HG03558 (cell line): ENCODE results near the gene MAJIN.

Experiments
- ATAC-seq: cut with Tn5 transposase; IDR thresholded peaks from one replicate; pipeline ENCODE4 v1.9.1; 2021; ENCODE audit warnings: moderate number of reproducible peaks; ENCODE audit not compliant: unreplicated experiment; ENCODE audit errors: extremely low read depth

Gene MAJIN

DNA sequence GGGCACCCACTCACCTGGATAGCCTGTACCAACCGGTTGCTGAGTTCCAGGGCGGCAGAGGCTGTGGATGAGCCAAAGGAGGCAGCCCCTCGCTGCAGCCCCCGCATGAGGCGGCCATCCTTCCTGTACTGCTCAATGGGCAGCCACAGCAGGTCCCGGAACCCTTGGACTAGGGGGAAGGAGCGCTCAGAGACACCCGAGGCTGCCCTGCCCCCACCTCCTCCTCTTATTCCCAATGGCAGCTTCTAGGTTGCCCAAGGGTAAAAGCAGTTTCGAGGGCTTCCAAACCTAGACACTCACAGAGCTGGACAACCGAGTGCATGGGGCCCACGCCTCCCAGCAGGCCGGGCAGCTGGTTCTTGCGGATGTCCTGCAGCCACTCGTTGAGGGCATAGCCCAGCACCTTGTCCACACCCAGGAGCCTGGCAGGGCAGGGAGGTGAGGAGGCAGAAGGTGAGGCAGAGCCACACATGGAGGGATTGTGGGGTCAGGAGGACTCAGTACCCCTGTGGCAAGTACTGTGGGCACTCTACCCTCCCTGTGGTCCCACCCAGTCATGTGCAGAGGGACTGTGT lies 75.4 kb downstream of the MAJIN start:
- ATAC-seq, result no peak

DNA sequence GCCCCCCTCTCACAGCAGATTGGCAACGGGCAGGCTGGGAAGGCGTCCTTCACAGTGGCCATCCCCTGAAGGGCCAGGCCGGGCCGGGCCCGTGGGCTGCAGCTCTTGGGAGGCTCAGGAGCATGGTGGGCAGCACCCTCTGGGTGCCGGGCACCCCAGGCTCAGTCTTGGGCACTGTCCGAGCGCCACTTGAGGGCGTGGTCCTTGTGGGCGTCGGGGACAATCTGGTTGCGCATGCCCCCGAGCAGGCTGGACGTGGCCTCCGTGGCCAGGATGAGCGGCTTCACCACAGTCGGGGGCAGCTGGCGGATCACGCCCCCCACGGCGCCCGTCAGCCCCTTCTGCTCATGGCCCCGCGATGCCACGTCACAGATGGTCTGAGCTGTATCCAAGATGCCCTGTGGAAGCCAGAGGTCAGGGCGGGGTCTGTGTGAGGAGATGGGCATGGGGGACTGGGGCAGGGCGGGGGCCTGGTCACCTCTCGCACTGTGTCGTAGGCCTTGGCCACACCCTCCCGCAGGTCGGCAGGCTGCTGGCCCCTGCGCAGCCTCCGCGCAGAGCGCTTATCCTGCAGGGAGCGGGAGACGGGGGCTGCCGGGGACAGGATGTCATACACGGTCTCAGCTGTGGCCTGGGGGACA lies 77.0 kb downstream of the MAJIN start:
- no peak for ATAC-seq

DNA sequence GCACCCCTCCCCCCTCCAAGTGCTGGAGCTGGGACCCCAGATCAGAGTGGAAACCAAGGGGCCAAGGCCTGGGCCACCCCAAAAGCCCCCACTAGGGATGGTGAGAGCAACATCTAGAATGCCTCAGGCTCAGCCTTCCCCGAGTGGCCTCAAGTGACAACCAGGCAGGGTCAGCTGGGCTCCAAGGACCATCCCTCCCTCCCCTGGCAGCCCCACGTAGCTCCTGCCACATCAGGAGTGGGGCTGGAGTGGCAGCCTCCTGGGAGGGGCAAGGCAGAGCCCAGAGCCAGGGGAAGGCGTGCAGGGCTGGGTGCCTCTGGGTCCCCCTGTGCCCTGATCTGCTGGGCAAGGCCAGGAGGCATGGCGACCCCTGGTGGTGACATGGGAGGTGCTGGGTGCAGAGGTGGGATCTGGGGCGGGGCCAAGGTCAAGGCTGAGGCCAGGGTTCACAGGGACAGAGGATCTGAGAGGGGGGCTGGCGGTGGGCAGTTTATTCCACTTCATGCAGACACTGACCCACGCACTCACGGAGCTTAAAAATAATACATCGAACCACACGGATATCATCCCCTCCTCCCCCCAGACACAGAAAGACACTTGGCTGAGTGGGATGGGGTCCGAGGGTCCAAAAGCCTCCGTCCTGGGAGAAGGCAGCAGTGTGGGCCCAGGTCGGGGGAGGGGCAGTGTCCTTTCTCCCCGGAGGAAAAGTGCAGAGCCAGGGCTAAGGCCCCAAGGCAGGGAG lies 77.7 kb downstream of the MAJIN start:
- no peak for ATAC-seq

DNA sequence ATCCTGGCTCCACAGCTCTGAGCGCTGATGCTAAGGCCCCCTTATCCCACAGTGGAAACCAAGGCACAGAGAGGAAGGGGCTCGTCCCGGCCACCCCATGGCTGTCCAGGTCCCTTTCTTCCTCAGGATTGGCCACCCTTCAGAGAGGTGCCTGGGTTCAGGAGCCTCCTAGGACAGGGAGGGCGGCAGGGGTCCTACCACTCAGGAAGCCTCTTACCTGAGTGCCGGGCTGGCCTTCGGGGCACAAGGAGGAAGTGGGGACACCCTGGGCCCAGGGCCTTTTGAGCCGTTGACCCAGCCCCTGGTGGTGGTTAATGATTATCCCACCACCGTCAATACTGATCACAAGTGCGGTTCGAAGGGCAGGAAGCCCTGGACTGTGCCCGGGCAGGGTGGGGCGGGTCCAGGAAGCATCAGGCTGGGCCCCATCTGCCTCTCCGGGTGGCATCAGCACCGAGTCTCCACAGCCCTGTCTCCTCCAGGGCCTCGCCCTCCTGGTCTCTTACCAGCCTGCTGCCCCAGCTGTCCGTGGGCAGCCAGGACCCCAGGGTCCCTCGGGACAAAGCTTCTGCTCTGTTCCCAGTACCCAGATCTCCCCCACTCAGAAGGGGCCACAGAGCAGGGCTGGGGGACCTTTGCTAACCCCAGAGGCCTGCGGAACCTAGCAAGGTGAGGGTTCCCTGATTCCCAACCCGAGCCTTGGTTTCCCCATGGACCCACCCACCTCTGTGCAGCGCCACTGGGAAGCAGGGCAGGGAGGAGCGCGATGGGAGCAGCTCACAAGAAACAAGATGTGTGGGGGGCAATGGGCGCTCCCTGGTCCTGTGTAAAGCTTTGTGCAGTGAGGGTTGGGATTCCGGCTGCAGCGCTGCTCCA lies 78.5 kb downstream of the MAJIN start:
- no peak for ATAC-seq

DNA sequence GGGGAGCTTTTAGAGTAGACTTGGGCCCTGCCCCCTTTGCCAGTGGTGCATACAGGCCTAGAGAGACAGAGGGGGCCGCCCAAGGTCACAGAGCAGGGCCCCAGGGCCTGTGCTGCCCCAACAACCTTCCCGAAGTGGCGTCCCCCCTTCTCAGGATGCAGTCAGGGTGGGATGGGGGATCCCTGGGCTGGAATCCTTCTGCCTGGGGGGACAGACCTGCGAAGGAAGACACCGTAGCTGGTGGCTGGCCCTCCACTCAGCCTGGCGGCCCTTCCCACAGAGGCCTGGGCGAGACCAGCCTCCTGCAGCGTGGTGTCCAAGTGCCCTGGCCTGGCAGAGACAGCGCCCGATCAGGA lies 79.1 kb downstream of the MAJIN start:
- ATAC-seq, result no peak

DNA sequence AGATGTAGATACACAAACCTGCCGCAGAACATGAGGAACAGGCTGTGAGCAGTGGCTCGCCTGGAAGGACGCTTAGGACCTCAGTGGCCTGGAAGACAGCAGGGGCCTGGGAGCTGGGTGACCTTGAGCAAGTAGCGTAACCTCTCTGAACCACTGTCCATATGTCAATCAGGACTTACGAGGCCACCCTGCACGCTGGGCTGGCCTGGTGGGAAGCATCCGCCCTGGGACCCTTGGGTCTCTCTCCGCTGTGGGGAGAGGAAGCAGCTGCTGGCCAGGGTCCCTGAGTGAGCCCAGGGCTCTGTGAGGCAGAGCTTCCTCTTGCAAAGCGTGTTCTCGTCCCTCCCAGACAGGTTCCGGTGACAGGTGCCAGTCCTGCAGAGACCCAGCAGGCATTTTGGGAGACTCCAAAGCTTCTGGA lies 79.5 kb downstream of the MAJIN start:
- no peak for ATAC-seq

DNA sequence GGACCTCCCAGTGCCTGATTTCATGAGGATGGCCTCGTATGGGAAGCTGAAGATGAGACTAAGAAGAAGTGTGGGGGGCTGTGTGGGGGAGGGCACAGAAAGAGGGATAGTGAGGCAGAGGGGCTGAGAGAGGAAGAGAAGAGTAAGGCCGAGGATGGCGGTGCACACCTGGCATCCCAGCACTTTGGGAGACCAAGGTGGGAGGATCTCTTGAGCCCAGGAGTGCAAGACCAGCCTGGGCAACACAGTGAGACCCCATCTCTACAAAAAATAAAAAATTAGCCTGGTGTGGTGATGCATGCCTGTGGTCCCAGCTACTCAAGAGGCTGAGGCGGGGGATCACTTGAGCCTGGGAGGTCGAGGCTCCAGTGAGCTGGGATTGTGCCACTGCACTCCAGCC lies 80.0 kb downstream of the MAJIN start:
- ATAC-seq, result no peak

DNA sequence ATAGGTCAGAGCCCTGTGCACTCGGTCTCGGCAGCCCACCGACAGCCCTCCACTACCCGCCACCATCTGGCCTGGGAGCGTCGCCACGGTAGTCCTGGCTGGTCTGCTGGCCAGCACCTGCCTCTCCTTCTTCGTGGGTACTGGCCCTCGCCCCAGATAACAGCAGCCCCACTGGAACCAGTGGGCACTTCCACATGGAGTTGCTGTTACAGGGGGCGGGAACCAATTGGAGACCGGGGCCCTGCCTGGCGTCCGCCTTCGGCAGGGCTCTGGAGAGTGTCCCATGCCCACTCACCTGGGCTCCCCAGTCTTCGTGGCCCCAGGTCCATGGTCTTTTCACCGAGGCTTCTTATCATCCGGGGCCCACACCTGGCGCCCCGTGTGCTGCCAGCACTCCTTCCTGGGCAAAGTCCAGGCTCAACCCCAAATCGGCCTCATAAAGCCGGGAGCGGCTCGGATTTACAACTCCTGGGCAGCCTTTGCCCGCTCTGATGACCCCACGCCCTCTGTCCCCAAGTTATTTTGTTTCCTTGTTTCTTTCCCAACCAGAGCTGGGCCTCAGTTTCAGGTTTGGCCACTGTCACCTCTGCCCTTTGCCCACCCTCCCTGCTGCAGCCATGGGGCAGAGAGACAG lies 80.6 kb downstream of the MAJIN start:
- ATAC-seq, result no peak

DNA sequence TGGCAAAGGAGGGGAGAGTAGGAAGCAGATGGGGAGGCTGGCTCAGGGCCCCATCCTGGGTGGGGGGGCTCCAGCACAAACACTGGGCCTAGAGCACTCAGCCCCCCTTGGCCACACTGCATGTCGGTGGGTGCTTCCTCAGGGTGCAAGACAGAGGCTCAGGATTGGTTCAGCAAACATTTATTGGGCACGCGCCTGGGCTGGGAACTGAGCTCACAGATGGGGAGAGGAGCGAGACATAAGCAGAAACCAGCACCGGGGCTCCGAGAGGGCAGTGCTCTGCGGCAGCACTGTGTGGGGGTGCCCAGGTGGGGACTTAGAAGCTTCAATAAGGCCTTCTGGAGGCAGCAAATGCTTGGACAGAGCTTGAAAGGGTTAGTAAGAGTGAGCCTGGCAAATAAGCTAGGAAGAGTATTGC lies 81.4 kb downstream of the MAJIN start:
- no peak for ATAC-seq

DNA sequence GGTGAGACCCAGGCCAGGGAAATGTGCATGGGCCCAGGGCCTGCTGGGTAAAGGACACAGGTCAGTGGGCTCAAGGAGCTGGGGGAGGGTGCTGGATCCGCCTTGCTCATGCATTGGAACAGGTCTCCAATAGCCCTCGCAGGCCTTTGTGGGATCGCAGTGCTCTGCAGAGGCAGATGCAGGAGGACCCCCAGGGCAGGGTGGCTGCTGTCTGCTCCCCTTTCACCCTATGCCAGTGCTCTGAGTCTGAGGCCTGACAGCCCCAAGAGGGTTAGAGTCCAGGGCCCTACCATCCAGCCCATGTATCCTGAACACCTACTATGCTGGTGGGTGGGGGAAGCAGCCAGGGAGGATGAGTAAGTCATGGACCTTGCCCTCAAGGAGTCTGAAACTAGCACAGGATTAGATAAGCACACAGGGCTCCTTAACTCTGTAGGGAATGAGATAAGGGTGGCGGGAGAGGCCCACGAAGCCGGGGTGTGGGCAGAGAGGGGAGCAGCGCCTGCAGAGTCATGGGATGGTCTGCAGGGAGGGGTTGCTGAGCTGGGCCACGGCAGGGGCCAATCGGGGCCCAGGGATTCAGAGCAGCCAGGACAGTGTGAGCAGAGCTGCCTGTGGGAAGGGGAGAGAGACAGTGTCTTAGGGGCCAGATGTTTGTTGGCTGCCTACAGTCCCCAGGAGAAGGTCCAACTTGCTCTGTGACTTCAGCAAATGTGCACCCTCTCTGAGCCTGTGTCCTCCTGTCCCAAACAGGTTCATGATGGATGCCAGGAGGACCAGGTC lies 83.0 kb downstream of the MAJIN start:
- ATAC-seq, result no peak

DNA sequence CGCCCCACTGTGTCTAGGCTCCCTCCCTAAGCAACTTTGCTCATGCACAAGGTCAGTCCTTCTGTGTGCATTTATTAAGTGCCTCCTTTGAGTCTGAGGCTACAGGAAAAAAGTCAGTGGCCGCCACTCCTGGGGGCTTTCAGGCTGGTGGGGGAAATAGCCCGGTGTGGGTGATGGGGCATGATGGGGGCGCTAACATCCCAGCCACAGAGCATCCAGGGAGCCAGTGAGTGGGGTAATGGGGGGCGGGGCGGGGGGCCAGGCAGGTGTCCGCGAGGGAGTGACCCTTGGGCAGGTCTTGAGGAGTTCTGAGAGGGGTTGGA lies 83.5 kb downstream of the MAJIN start:
- ATAC-seq, result no peak
